Astrocyte of the hippocampus (primary cell): ENCODE data around the gene MYOCOS.
"Not testable (repeated sequence)": the region's sequence is repeated elsewhere in the genome, so short reads cannot be mapped to it uniquely, and the experiment has no call there.

ENCODE experiments used
- DNase-seq: peaks from one replicate; pipeline ENCODE4 v3.0.0; 2011; ENCODE audit warnings: low read depth, low spot score

Gene MYOCOS, protein sequence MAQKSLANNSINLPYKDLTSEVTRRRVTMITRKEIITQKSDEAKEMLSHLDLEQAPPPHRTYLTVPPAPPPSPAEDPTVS

DNA sequence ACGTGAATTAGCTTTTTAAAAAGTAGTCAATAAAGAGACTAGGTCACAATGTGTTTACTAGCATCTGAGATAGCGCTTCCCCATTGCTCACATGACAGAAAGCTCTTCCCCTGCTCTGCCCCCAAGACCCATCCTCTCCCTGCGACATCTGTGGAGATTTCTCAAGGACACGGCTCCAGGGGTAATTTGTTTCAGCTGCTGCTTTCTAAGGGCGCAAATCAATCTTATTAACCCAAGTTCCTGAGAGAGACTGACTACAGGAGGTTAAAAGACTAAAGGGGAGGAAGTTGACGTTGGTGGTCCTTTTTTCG lies at the start of gene MYOCOS:
MYOCOS (plus strand) TSS at position 92 of the 311 bp plus-strand sequence. CDS start 1,641 bp downstream, outside the sequence.
- no peak for DNase-seq

DNA sequence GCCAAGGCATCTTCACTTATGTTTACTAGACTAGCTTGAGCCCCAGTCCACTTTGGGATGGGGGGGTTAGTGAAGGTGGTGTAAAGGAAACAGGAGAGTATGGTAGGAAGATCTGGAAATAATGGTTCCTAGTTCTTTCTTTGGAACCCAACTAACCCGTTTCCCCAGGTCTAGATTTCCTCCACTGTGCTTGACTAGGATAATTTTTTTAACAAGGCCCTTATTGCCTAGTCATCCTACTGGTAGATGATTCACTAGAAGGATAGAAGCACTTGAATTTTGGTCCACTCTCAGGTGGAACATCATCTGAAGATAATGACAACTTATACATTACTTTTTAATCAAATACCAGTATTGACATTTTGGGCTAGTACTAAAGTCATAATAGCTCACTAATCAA lies 45.9 kb upstream of the MYOCOS start:
- DNase-seq, result no peak

DNA sequence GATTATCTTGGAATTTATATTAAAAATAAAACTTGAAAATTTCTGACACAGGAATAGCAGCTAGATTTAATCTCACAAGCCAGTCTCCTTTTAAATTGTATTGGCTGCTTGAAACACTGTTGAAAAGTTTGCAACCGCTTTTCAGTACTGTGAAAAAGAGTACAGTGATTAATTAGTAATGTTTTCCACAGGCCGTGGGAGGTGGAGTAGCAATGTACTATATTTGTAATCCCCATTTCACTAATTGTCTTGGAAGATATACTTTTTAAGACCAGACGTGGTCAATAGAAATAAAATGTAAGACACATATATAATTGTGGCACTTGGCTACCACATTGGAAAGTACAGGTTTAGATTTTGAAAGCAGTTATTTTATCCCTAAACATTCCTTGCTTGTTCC lies 40.8 kb upstream of the MYOCOS start:
- DNase-seq, result no peak

DNA sequence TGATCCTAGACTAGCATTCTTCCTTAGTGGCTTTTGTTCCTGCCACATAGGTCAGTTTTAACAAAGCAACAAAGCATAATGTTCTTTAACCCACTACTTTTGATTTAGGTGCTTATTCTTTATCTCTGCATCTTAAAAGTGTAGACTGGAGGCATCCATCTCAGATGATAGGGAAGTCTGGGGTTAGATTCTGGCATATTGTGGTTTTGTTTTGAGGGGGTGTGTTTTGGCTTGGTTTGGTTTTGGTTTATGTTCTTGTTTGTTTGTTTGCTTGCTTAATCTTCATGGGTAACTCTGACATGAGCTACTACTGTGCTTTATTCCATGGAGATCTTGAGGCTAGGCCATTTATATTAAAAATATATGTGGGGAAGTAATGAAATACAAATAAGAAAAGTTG lies 40.3 kb upstream of the MYOCOS start:
- no peak for DNase-seq

DNA sequence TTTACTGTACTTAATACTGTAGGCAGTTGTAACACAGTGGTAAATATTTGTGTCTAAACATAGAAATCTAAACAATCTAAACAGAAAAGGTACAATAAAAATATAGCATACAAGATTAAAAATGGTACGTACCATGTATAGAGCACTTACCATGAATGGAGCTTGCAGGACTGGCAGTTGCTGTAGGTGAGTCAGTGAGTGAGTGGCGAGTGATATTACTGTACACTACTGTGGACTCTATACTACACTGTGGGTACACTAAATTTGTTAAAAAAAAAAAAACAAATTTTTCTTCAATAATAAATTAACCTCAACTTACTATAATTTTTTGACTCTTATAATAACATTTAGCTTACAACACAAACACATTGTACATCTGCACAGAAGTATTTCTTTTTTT lies 39.5 kb upstream of the MYOCOS start:
- no peak for DNase-seq

DNA sequence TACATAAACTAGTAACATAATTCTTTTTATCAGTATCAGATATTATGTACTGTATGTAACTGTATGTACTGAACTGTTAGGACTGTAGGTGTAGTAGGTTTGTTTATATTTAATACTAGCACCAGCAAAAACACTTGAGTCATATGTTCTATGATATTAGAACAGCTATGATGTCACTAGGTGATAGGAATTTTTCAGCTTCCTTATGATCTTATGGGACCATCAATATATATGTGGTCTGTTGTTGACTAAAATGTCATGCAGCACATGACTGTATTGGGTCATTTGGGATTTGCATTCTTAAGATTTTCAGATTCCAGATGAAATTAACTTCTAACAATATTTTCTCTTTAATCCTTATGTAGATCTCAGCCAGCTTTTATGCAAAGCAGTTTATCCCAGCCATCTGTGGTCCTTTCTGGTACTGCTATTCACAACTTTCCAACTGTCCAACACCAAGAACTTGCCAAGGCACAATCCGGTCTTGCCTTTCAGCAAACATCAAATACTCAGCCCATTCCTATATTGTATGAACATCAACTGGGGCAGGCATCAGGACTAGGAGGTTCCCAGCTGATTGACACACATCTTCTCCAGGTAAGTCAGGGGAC lies 38.3 kb upstream of the MYOCOS start:
- DNase-seq, result no peak

DNA sequence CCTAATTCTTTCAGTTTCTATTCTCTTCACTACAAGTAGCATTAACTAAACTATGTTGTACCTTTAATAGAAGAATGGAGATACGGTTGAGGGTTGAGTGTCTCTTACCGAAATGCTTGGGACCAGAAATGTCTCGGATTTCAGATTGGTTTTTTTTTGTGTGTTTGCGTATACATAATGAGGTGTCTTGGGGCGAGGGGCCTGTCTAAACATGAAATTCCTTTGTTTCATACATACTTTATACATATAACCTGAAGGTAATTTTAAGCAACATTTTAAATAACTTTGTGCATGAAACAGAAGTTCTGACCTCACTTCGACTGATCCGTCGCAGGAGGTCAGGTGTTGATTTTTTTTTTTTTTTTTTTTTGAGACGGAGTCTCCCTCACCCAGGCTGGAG lies 36.3 kb upstream of the MYOCOS start:
- DNase-seq, result no peak

DNA sequence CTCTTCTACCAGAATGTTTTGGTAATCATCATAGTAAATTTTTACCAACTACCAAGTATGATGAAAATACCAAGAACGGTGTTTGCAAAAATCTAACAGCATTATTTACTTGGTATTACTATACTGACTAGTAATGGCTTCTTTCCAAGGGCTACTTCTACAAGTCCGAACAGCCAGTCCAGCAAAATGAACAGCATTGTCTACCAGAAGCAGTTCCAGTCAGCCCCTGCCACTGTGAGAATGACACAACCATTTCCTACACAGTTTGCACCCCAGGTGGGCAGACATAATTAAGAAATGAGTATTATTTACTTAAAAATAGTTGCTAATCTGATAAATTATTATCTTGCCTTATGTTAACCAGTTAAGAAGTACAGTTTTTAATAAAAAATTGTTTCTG lies 33.8 kb upstream of the MYOCOS start:
- DNase-seq, result no peak

DNA sequence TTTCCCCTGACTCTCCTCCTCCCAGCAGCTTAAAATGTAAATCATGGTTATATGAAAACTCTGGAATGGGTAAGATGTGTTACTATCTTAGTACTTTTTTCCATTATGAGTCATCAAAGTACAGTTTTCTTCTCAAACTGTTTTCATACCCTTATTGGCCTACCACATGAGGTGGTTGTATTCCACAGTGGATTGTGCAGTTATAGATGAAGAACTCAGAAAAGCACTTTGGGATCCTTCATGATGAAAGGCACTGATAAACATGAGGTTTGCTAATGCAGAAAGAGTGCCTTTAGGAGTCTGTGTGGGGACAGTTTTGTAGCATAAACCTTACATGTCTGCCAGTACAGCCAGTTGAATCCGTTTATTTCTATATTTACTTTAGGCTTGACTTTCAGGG lies 32.0 kb upstream of the MYOCOS start:
- peak; percentile 24 for DNase-seq

DNA sequence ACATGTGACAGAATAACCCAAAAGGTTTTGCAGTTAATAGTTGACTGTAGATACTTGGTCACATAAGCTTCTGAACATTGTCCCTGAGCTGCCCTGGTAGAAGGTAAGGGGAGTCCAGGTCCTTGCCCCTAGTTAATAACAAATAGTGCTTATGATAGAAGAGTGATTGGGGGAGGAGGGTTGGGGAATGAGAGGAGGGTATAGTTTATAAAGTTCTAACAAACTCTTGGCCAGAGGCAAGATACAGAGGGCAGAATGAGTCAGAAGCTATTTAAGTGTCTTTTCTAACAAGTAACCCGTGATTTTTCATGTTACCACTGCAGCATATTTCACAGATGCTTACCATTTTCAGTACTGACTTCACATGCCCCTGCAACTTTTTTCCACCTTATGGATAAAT lies 26.7 kb upstream of the MYOCOS start:
- peak; percentile 24 for DNase-seq

DNA sequence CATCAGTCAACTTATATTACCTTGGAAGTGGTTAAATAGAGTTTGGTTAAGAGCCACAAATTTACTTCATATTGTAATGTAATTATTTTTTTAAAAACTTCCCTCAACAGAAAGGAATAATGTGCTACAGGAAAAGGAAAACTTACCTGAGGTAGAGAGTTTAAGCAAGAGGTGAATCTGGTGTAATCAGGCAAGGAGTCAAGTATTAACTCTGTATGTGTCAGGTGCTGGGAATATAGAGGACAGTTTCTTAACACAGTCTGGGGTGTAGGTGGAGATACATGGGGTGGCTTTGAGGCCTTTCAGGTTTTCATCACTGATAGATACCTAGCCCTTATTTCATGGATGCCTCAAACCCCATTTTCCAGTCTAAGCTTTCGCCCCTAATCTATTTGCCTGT lies 25.9 kb upstream of the MYOCOS start:
- no peak for DNase-seq

DNA sequence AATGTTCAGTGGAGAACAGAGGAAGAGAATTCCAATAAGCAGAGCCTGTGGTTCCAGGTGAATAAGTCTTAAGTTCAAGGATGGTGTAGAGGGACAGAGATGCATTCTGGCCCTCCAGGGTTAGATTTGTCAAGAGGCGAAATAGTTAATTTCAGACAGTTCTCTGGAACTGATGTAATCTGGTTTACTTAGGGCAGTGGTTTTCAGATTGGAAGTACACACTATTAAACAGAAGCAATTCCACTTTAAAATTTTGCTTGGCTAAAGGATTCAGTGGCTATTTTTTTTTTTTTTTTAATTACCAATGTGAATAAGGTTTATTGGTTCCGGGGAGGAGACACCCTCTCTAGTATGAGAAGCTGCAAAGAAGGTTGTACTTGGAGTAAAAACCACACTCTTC lies 25.3 kb upstream of the MYOCOS start:
- DNase-seq, result no peak

DNA sequence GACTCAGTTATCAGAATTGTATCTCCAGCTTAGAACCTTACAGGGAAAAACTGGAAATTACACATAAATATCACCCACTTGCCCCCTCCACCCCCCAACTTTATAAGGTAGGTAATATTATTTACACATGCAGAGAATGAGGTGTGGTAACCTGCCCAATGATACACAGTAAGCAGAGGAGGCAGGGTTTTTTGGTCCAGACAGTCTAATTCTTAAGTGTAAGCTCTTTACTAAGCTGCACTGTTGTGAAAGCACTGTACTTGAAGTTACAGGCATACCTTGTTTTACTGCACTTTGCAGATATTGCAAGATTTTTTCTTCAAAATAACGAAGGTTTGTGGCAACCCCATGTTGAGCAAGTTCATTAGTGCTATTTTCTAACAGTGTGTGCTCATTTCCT lies 24.8 kb upstream of the MYOCOS start:
- DNase-seq, result no peak

DNA sequence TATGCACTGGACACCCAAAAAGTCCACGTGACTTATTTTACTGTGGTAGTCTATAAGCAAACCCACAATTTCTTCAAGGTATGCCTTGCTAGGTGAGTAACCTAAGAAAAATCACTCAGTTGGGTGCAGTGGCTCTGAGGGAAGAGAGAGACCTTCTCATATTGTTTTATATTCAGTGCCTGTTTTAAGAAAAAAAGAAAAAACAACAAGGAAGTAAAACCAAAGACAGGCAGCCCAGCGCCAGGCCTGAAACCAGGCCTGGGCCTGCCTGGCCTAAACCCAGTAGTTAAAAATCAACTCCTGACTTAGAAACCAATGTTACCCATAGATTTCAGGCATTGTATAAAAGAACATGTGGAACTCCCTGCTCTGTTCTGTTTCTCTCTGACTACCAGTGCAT lies 21.7 kb upstream of the MYOCOS start:
- not testable (repeated sequence) for DNase-seq

DNA sequence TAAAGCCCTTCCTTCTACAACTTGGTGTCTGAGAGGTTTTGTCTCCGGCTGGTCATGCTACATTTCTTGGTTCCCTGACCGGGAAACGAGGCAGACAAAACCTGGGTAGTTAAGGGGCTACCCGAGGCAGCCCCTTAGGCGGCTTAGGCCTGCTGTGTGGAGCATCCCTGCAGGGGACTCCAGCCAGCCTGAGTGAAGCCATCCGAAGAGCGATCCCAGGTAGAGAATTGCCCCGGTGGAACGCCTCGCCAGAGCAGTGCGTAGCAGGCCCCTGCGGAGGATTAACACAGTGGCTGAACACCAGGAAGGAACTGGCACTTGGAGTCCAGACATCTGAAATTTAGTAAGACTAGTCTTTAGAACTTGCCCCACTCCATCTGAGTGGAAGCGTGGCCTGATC lies 21.2 kb upstream of the MYOCOS start:
- no peak for DNase-seq

DNA sequence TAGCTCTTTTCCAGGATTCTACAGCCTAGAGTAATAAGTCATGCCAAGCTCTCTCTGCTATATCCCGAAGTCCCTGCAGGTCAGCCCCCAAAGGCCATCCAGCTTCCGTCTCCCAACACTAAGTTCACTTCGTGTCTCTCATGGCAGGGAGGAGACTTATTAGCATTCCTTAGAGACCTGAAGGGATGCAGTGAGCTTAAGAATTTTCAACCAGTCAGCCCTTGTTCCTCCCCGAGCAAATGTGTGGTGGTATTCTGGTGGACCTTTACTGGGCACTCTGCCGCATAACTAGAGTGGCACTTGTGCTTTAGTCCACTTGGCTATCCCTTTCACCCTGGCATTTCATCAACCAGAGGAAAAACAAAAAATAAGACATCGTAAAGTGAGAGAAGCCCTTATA lies 19.0 kb upstream of the MYOCOS start:
- DNase-seq, result not testable (repeated sequence)

DNA sequence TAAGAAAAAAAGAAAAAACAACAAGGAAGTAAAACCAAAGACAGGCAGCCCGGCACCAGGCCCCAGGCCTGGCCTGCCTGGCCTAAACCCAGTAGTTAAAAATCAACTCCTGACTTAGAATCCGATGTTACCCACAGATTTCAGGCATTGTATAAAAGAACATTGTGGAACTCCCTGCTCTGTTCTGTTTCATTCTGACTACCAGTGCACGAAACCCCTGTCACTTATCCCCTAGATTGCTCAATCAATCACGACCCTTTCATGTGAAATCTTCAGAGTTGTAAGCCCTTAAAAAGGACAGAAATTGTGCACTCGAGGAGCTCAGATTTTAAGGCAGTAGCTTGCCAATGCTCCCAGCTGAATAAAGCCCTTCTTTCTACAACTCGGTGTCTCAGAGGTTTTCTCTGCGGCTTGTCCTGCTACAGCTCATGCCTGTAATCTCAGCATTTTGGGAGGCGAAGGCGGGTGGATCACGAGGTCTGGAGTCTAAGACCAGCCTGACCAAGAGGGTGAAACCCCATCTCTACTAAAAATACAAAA lies 15.6 kb upstream of the MYOCOS start:
- no peak for DNase-seq

DNA sequence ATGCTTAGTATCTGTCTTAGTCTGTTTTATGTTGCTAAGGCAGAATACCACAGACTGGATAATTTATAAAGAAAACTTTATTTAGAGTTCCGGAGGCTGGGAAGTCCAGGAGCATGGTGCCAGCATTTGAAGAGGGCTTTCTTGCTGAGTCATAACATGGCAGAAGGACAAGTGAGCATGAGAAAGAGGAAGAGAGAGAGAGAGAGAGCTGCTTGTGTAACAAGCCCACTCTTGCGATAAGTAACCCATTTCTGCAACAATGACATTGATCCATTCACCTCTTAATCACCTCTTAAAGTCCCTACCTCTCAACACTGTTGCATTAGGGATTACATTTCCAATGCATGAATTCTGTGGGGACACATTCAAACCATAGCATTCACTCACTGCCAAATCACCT lies 11.7 kb upstream of the MYOCOS start:
- peak; percentile 28 for DNase-seq

DNA sequence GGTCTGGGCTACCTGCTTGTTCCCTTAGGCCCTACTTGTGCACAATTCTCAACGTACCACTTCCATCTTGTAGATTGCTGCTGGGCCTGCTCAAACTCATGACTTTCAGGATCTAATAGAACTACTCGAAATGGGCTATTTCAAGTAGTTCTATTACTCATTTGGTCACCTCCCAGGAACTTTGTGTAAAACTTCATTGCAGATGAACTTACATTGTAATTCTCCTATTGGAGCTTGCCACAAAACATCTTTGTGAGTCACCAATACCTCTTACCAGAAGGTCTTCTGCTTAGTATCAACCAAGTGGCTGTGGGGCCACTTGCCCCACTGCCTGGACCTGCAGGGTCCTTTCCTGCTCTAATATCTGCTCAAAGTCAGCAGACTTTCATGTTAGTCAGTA lies 10.7 kb upstream of the MYOCOS start:
- DNase-seq, result no peak

DNA sequence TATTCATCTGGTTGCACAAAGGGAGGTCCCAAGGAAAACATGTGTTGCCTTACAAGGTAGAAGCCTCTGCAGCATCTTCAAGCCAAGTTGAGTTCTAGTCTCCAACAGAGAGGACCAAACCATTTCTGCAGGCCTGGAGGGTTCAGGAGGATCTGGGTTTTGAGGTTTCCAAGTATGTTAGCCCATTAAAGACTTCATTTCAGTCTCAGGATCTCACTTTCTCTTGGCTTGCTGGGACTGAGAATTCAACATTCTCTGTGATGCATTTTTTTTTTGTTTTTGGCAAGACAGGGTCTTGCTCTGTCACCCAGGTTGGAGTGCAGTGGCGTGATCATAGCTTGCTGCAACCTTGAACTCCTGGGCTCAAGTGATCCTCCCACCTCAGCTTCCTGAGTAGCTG lies 8.8 kb upstream of the MYOCOS start:
- no peak for DNase-seq

DNA sequence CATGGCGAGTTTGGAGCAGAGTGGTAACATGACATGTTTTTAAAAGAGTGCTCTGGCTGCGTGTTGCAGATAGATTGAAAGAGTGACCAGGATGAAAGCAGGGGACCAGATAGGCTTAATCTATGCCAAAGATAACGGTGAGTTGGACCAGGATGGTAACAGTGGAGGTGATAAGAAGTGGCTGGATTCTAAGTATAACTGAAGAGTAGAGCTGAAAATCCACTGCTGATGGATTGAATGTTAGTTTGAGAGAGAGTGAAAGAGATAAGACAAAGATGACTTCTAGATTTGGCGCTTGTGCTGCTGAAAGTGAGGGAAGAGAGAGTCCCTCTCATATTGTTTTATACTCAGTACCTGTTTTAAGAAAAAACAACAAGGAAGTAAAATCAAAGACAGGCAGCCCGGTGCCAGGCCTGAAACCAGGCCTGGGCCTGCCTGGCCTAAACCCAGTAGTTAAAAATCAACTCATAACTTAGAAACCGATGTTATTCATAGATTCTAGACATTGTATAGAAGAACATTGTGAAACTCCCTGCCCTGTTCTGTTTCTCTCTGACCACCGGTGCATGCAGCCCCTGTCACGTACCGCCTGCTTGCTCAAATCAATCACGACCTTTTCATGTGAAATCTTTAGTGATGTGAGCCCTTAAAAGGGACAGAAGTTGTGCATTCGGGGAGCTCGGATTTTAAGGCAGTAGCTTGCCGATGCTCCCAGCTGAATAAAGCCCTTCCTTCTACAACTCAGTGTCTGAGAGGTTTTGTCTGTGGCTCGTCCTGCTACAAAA lies 6.7 kb upstream of the MYOCOS start:
- DNase-seq, result not testable (repeated sequence)

DNA sequence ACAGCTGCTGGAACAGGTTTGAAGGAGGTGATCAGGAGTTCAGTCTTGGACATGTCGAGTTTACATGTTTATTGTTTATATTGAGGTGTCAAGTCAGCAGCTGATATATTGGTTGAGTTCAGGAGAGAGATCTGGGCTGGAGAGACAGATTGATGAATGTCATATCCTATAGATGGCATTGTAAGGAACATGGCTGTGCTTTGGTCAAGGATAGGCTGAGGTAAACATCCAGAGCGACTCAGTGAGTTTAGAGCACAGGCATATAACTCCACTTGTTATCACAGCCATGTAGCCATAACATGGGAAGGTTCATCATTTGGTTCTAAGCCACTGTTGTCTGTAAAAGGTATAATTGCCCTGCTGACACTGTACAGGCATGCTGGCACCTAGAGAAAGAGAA lies 5.5 kb upstream of the MYOCOS start:
- DNase-seq, result no peak

DNA sequence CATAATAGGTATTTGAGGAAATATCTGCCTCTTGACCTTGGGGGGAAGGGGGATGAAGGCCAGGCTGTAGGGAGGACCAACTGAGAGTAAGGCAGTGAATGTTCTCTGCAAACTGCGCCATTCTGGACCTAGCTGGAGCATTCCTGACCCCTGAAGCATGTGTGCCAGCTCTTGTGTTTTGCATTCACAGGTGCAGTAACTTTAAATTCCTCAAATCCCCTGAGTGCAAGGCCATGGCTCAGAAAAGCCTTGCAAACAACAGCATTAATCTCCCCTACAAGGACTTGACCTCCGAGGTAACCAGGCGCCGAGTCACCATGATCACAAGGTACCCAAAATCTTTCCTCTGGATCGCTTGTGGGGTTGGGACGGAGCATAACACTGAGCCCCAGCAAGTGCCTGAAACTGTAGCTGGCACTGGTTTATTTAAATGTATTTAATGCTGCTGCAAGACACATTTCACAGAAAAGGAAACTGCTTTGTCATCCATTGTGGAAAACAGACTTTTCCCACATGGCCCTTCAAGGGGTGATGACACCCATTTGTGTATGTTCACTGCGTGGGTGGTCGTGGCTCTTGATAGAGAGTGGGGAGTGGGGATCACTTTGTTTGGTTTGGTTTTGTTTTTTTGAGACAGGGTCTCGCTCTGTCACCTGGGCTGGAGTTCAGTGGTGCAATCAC lies 1.7 kb downstream of the MYOCOS start:
- no peak for DNase-seq
